ENCODE measurements around the gene GABRG3. TPM values are rescaled to one million over a fixed set of nuclear protein-coding genes. Genes with fewer than 3 reads are reported as not detected.

Gene GABRG3
- total RNA-seq, 2 experiments from 2014 or later: not detected

GRCh38 chr15:27466758-27467157 lies 495.8 kb downstream of the GABRG3 start:
- DNase-seq: no peak
- Mint-ChIP-seq H3K27me3 (no peaks in the 10 kb centered on the region), H3K36me3 (ENCODE audit: low read depth) (no peaks in the 10 kb centered on the region), H3K4me1 (ENCODE audit: low read depth) (no peaks in the 10 kb centered on the region), H3K27ac (no peak overlapping the region), H3K9me3 (peaks cover 12% of the 10 kb centered on the region), H3K4me3 (no peak overlapping the region)
- TF ChIP-seq, protein P1, sequence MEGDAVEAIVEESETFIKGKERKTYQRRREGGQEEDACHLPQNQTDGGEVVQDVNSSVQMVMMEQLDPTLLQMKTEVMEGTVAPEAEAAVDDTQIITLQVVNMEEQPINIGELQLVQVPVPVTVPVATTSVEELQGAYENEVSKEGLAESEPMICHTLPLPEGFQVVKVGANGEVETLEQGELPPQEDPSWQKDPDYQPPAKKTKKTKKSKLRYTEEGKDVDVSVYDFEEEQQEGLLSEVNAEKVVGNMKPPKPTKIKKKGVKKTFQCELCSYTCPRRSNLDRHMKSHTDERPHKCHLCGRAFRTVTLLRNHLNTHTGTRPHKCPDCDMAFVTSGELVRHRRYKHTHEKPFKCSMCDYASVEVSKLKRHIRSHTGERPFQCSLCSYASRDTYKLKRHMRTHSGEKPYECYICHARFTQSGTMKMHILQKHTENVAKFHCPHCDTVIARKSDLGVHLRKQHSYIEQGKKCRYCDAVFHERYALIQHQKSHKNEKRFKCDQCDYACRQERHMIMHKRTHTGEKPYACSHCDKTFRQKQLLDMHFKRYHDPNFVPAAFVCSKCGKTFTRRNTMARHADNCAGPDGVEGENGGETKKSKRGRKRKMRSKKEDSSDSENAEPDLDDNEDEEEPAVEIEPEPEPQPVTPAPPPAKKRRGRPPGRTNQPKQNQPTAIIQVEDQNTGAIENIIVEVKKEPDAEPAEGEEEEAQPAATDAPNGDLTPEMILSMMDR (IDR thresholded peaks at IDR 0.05): no peak
- no peaks in the 10 kb centered on the region for H3K27me3 ChIP-seq (ENCODE audit: control insufficient read depth in 1 of 2, insufficient read depth in 2 of 2, low read length in 2 of 2)
- H3K4me3 ChIP-seq (ENCODE audit: low read length): no peak overlapping the region
- intact Hi-C loops (cut with DNase I, micrococcal nuclease): no loop called here
- no peaks in the 10 kb centered on the region for H3K36me3 ChIP-seq (ENCODE audit: insufficient read depth, low read length)
- ChIA-PET POLR2A (no interaction called here), CTCF (no interaction called here)
- no peak for ATAC-seq (ENCODE audit: poor library complexity)
- H3K4me1 ChIP-seq (ENCODE audit: insufficient read depth, low read length): no peaks in the 10 kb centered on the region
- peaks cover 0 to 6% of the 10 kb centered on the region in 2 experiments for H3K9me3 ChIP-seq (ENCODE audit: control insufficient read depth in 1 of 2, insufficient read depth in 1 of 2, low read length in 2 of 2)
- no peak overlapping the region for H3K27ac ChIP-seq (ENCODE audit: low read depth in 1 of 2, low read length in 2 of 2)

GRCh38 chr15:27468151-27468591 lies 497.2 kb downstream of the GABRG3 start:
- TF ChIP-seq, protein P1 (IDR thresholded peaks at IDR 0.05): no peak
- H3K4me1 ChIP-seq (ENCODE audit: insufficient read depth, low read length): no peaks in the 10 kb centered on the region
- no peaks in the 10 kb centered on the region for H3K27me3 Mint-ChIP-seq
- no peak overlapping the region for H3K27ac ChIP-seq (ENCODE audit: low read depth in 1 of 2, low read length in 2 of 2)
- no peak overlapping the region for H3K4me3 Mint-ChIP-seq
- H3K4me1 Mint-ChIP-seq (ENCODE audit: low read depth): no peaks in the 10 kb centered on the region
- no peak for DNase-seq
- peaks cover 0 to 6% of the 10 kb centered on the region in 2 experiments for H3K9me3 ChIP-seq (ENCODE audit: control insufficient read depth in 1 of 2, insufficient read depth in 1 of 2, low read length in 2 of 2)
- H3K4me3 ChIP-seq (ENCODE audit: low read length): no peak overlapping the region
- no peak overlapping the region for H3K27ac Mint-ChIP-seq
- no peak for ATAC-seq (ENCODE audit: poor library complexity)
- POLR2A ChIA-PET: no interaction called here
- peaks cover 9% of the 10 kb centered on the region for H3K9me3 Mint-ChIP-seq
- H3K36me3 Mint-ChIP-seq (ENCODE audit: low read depth): no peaks in the 10 kb centered on the region
- H3K27me3 ChIP-seq (ENCODE audit: control insufficient read depth in 1 of 2, insufficient read depth in 2 of 2, low read length in 2 of 2): no peaks in the 10 kb centered on the region
- CTCF ChIA-PET: no interaction called here
- no peaks in the 10 kb centered on the region for H3K36me3 ChIP-seq (ENCODE audit: insufficient read depth, low read length)
- intact Hi-C loops (cut with DNase I, micrococcal nuclease): no loop called here

DNA sequence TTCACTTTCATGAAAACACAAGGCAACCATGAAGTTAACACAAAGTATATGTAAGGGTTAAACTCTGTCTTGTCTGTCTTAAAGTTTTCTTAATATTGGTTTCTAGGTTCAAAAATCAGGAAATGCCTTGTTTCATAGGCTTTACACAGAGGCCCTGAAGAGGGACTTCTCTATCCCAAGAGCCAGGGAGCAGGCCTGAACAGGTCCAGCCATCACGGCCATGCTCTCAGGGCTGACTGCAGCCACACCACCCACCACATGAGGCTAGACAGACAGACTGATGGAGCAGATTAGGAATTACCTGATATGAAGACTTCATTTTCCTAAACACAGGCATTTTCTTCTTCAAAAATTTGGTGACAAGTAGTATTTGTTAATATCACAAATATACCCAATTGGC lies 502.9 kb downstream of the GABRG3 start:
- no peaks in the 10 kb centered on the region for H3K27me3 ChIP-seq (ENCODE audit: control insufficient read depth in 1 of 2, insufficient read depth in 2 of 2, low read length in 2 of 2)
- Mint-ChIP-seq H3K27me3 (no peaks in the 10 kb centered on the region), H3K4me1 (ENCODE audit: low read depth) (no peaks in the 10 kb centered on the region), H3K27ac (no peak overlapping the region), H3K4me3 (no peak overlapping the region), H3K36me3 (ENCODE audit: low read depth) (no peaks in the 10 kb centered on the region), H3K9me3 (peaks cover 6% of the 10 kb centered on the region)
- no peak overlapping the region for H3K4me3 ChIP-seq (ENCODE audit: low read length)
- no peaks in the 10 kb centered on the region for H3K4me1 ChIP-seq (ENCODE audit: insufficient read depth, low read length)
- CTCF ChIA-PET: no interaction called here
- peaks cover 0 to 9% of the 10 kb centered on the region in 2 experiments for H3K9me3 ChIP-seq (ENCODE audit: control insufficient read depth in 1 of 2, insufficient read depth in 1 of 2, low read length in 2 of 2)
- TF ChIP-seq, protein P1 (IDR thresholded peaks at IDR 0.05): no peak
- H3K27ac ChIP-seq (ENCODE audit: low read depth in 1 of 2, low read length in 2 of 2): no peak overlapping the region
- intact Hi-C loops (cut with DNase I, micrococcal nuclease): no loop called here
- H3K36me3 ChIP-seq (ENCODE audit: insufficient read depth, low read length): no peaks in the 10 kb centered on the region
- ATAC-seq (ENCODE audit: poor library complexity): no peak
- POLR2A ChIA-PET: no interaction called here
- no peak for DNase-seq

Measured in CD4-positive, alpha-beta T cell (primary cell).